Renal cortex interstitium (tissue), 11 donors: Measurements from ENCODE around the gene SEL1L. TPM values are rescaled to one million over a fixed set of nuclear protein-coding genes. Genes with fewer than 3 reads are reported as not detected.
"Not testable (repeated sequence)": the region's sequence is repeated elsewhere in the genome, so short reads cannot be mapped to it uniquely, and the experiment has no call there.

Experiments
- DNase-seq, 11 donors: peaks; one replicate each; pipeline ENCODE4 v3.0.0-alpha.2; 2013; ENCODE audit warnings: low read depth in 9 of 11, low spot score in 4 of 11; ENCODE audit errors: extremely low read depth in 1 of 11
- polyA plus RNA-seq, 3 donors: library from polyadenylated mRNA; unstranded; fragments of 120-200 nt; gene quantifications; one replicate each; pipeline ENCODE4 v1.2.1, GENCODE V29; 2013; ENCODE audit not compliant: insufficient read length in 3 of 3

The SEL1L gene
- polyA plus RNA-seq, 3 donors, result 70.1 to 79.5 (median 75.5) TPM

DNA sequence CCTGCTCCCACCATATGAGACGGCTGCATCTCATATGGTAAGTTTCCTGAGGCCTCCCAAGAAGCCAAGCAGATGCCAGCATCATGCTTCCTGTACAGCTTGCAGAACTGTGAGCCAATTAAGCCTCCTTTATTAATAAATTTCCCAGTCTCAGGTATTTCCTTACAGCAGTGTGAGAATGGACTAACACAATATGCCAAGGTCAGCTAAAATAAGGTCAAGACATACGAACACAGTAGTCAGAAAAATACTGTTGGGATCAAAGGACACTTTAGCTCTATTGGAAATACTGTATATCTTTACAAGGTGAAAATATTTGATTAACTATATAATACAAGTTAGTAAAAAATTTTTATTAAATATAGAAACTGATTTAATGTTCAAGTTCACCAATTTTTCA lies 28.8 kb downstream of the SEL1L start:
- DNase-seq, result no peak

DNA sequence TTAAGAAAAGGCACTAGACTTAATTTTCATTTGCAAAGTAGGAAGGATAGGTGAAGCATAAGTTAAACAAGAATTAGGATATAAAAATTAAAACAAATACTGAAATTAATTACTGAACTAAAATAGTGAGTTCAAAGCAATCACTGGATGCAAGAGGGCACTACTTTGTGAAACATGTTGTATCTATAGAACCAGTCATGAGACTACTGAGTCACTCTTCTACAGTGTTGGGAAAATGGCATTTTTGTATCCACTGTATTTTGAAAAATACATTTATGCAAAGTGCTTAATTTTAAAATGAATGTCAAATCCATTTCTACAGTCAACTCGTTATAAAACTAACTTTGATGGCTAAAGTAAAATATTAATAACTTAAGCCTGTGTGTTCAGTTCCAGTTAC lies 47.9 kb downstream of the SEL1L start:
- no peak for DNase-seq

DNA sequence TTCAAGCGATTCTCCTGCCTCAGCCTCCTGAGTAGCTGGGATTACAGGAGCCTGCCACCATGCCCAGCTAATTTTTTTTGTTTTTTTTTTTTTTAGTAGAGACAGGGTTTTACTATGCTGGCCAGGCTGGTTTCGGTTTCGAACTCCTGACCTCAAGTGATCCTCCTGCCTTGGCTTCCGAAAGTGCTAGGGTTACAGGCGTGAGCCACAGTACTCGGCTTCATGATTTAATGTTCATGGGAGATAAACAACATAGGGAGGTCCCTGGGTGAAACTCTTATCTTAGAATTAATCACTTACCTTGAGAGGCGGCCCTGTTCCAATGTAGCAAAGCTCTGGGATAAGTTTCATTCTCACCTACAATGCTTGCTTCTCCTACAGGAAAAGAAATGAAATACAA lies 48.3 kb downstream of the SEL1L start:
- DNase-seq, result no peak

DNA sequence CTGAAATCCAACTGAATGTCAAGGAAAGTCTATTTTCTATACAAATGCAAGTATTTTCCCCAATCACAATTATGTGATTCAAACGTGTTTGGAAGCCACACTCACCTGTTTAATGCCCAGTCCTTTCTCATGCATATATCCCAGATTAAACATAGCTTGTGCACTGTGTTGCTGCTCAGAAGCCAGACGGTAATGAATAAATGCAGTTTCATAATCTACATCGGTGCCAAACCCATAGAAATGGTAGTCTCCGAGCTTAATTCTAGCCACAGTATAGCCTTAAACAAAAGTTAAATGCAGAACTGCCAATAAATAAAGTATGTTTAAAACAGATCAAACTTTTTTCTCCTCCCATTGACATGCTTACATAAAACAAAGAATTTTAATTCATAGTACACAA lies 49.5 kb downstream of the SEL1L start:
- DNase-seq, result no peak

DNA sequence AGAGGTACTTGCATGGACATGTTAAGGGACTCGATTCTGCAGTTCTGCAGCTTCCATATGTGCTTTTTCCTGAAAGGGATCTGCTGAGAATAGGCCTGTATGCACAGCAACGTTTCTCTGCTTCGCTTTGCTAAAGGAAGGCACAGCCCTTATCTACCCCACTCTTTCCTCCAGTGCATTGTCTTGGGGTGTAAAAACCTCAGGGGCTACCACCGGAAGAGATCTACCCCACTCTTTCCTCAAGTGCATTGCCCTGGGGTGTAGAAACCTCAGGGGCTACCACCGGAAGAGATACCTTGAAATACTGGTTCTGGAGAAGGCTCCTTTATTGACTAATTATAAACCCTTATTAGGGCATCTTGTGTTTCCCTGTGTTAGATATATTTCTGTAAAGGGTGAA lies 52.9 kb downstream of the SEL1L start:
- DNase-seq, result no peak

DNA sequence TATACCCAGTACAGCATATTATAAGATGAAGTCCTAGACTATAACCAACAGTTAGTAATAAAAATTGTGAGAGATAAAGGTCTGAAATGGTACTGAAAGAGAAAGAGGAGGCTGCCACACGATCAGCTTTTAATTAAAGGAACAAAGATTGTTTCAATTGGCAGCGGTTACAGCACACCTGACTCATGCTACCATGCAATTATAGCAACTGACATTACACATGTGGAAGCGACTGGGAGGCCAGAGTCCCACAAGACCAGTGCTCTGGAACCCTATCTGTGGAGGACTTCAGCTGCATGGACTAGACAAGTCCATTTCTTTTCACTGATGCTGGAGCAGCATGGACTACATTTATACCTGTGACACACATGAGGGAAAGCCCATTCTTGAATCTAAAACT lies 55.2 kb downstream of the SEL1L start:
- DNase-seq, result no peak

DNA sequence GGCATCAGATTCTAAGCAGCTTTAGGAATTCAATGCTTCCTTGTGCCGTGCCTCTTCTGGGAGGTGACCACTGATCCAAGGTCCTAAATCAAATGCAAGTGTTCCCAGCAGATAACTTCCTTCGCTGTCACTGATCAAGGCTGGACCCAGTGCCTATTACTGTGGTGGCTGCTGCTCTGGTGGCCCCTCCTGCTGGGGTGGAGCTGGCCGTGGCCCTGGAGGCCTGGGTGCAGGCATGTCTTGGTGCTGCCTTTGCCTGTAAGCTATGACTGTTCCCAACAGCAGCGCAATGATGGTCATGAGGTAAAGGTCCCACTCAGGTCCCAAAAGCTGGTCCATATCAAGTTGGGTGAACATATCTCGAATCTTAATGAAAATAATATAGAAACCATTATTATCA lies 56.8 kb downstream of the SEL1L start:
- no peak for DNase-seq

DNA sequence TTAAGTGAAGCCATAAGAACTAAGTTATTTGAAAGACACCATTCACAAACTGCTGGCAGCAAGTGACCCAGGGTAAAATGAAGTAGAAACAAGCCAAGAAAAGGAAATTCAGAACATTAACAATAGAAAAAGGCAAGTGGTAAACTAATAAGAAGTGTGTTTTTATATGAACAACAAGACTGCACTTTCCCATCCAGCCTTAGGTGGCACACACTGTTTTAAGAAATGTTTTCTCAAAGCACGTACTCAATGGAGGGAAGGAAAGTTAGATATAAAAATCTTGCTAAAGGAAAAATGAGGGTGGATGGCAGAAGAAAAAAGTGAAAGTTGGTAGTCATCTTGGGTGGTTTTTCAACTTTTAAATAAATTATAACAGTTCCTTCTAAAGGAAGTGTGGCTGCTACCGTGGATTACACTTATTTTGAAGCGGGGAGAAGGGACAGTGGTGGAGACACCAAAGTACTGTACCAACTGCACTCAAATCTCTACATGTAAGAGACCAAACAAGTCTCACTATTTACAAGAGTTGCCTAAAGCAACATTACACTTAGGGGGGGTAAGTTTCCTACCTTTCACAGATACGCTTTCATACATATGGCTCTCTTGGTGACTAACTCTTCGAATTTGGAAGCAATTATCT lies 58.8 kb downstream of the SEL1L start:
- no peak for DNase-seq

DNA sequence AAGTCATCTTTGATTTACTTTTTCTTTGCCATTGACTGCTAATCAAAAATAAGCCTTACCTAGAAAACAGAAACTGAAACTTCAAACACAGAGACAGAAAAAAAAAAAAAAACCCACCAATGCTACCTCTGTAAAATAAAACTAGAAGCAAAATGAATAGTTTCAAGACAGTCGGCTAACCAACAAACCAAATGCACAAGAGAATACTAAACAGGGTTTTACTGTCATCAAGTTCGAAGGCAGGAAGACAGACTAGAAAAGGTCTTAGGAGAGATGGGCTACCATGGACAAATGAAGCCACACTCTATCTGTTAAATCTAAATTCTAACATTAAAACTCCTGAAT lies 59.5 kb downstream of the SEL1L start:
- DNase-seq, result no peak

DNA sequence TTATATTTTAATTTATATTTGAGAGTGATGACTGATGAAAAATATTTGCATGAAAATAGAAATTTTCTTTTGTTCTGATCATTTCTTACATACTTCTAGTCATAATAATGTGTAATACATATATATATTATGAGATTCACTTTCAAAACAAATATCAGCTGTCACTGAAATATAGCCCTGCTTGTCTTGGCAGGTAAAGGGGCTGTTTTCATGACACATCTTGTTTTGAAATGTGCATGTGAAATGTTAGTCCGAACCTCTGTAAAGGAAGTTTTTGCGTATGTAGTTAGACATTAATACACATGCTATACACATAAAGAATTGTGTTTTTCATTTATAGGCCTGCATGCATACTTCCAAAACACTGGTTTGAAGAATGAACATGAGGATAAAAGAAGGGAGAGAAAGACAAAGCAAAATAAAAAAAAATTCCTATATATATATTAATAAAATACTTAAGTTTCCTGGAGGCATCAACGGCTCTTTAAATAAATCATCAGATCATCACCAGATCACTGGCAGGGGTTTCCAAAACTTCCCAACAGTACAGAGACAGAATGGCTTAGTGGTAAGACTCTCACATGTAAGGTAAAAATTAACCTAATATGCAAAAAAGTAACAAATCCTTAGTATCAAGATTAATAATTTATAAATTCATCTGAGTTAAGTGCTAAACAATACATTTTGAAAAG lies 60.1 kb downstream of the SEL1L start:
- DNase-seq, result no peak

DNA sequence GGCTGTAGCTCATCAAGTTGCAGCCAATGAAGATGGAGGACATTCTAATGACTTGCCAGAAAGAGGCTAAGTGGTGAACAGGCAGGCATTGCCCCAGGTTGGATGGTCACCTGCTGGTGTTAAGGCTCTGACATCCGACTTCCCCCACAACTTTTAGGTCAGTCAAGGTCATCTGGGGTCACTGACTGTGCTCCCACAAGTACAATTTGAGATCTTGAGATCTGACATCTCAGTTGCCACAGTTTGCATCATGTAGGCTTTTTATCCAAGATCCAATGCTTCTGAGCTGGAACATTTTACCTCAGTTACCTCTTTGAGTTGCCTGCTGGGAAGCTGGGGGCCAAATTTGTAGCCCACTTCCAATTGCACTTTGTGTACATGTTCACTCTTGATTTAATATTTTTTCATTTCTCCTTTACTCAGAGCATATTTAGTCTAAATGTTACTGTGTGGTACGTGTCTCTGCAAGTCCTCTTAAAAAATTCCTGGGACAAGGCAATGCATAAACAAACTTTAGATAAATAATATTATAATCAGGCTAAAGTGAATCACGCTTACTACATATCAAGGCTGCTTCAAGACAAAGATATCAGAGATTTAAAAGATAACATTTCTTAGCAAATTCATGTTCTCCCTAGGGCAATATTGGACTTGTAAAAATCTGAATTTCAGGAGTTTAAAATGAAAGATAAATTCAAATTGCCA lies 61.4 kb downstream of the SEL1L start:
- no peak for DNase-seq

DNA sequence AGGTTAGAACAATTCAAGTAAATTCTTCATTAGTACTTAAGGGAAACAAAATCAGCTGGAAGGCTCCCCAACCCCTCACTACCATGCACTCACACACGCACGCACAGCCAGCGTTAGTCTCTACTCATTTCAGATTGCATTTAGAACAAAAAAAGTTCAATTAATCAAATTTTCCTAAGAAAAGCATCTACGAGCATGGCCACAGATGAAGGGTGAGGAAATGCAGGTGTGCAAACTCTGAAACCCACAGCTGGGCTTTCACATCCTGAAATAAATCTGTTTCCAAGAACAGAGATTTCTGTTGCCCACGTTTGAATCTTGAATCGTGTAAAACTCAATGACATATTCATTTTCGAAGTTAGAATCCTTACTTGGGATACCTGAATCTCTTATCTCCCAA lies 62.6 kb downstream of the SEL1L start:
- DNase-seq, result no peak

DNA sequence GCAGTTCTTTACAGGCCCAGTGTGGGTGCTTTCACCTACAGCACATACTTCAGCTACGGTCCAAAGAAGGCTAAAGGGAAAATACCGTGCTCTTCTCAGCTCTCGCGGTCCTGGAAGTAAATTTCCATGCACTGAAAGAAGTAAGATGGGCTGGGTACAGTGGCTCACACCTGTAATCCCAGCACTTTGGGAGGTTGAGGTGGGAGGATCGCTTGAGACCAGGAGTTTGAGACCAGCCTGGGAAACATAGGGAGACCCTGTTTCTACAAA lies 63.2 kb downstream of the SEL1L start:
- DNase-seq, result not testable (repeated sequence)

DNA sequence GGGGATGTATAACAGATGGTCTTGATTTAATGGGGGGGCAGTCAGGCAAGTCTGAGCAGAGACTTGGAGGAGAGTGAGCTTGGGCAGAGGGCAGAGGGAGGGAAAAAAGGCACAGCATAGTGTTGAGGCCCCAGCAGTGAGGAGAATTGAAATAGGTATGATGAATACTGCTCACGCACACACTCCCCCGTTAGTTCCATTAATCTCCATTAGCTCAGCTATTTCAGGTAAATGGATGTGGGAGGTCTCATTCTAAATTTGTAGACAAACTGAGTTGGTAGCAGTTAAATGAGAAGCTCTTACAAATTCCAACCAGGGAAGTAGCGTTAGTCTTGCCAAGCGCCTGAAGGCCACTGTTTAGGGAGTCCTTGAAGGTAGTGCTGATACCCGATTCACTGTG lies 66.8 kb downstream of the SEL1L start:
- no peak for DNase-seq

DNA sequence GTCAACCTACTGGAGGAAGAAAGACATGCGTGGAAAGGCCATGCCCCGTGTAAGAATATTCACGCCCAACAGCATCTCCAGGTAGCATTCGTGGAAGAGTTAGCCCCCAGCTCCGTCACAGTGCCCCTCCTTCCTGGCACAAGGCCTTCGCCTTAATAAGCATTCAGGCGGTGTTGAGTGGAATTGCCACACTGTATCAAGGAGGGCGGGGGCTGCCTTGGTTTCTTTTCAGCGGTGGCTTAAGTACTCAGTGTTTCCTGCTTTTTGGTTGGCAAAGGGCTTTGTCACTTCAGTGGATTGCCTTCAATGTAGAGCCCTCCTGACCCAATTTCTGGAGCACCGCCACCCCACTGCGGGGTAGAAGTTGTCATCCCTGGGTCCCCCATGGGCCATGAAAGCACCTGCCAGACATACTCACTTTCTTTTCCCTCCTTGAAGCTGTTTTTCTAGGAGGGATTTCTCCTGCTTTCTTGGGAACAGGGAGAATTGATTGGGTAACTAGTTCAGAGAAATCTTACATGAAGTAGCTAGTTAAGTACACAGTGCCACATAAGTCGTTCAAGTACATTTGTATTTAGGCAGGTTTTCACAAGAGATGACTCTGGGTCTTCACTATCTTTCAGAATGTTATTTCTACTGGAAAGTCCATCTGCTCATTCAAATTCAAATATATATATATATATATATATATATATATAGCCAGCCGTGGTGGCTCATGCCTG lies 68.0 kb downstream of the SEL1L start:
- no peak for DNase-seq

DNA sequence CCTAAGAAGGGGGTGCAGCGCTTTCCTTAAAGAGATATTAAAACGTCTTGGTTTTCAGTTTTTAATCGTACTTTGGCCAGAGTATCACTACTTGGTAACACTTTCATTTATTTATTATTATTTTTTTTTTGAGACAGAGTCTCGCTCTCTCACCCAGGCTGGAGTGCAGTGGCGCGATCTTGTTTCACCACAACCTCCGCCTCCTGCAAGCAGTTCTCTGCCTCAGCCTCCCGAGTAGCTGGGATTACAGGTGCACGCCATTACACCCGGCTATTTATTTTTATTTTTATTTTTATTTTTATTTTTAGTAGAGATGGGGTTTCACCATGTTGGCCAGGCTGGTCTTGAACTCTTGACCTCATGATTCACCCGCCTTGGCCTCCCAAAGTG lies 68.7 kb downstream of the SEL1L start:
- DNase-seq, result not testable (repeated sequence)

DNA sequence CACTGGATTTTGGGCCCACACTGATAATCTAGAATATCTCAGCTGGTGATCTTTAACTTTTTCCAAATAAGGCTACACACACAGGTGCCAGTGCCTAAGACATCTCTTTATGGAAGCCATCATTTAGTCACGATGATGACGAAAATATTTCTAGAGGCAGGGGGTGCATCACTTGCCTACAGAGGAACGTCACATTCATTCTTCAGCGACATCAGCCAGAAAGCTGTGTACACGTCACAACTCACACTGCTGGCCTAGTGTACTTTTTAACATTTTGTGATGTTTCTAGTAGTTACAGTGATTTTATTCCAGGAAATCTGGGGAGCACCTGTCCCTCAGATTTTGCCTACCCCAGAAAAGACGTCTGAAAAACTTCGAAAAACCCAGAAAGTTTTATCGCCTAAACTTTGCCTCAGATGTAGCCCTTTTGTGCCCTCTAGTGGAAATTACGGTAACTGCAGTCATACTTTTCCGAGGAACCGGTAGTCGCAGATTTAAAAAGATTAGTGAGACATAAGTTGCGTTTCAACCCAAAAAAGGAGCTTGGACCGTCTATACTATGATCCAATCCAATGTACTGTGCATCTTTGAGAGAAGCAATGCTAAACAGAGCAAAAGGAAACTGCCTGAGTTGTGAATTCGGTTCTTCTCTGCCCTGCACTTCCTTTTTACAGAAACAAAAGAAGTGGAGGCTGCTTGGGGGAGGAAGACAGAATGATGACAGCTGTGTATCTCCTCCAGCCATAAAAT lies 69.2 kb downstream of the SEL1L start:
- peak; percentile 43 to 84 (median 68) for DNase-seq

DNA sequence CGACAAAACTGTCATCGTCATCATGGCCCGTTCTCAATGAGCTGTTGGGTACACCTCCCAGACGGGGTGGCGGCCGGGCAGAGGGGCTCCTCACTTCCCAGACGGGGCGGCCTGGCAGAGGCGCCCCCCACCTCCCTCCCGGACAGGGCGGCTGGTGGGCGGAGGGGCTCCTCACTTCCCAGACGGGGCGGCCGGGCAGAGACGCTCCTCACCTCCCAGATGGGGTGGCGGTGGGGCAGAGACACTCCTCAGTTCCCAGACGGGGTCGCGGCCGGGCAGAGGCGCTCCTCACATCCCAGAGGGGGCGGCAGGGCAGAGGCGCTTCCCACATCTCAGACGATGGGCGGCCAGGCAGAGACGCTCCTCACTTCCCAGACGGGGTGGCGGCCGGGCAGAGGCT lies 71.3 kb downstream of the SEL1L start:
- DNase-seq, result not testable (repeated sequence)

DNA sequence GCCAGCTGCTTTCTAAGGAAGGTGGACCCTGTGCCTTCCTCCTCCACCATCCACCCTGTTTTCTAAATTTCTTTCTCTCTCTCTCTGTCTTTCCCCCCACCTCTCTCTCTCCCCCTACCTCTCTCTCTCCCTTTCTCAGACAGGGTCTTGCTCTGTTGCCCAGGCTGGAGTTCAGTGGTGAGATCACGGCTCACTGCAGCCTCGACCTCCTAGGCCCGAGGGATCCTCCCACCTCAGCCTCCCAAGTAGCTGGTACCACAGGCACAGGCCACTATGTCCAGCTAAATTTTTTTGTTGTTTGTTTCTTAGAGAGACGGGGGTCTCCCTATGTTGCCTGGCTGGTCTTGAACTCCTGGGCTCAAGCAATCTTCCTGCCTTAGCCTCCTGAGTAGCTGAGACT lies 73.7 kb downstream of the SEL1L start:
- DNase-seq, result no peak

DNA sequence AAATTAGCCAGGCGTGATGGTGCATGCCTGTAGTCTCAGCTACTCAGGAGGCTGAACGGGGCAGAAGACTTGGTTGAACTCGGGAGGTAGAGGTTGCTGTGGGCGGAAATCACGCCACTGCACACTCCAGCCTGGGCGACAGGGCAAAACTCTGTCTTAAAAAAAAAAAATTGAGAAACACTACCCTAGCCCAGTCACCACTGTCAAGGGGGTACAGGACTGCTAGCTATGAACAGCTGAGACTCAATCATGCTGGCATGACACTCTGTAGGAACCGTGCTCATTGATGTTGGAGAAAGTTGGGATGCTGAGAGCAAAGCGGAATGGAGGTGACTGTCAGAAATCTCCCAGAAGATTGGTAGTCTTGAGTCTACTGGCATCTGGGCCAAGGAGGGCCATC lies 75.3 kb downstream of the SEL1L start:
- no peak for DNase-seq
